IPS-NIHi11 (cell line): Measurements from ENCODE around the gene BMP7.
"Not testable (repeated sequence)": the region's sequence is repeated elsewhere in the genome, so short reads cannot be mapped to it uniquely, and the experiment has no call there.

Experiments used
- DNase-seq: peaks from one replicate; pipeline ENCODE4 v3.0.0; 2012; ENCODE audit warnings: mixed read lengths, low spot score

BMP7 gene

GRCh38 chr20:57167971-57168701 lies 98.3 kb downstream of the BMP7 start:
- peak; percentile 28 for DNase-seq

DNA sequence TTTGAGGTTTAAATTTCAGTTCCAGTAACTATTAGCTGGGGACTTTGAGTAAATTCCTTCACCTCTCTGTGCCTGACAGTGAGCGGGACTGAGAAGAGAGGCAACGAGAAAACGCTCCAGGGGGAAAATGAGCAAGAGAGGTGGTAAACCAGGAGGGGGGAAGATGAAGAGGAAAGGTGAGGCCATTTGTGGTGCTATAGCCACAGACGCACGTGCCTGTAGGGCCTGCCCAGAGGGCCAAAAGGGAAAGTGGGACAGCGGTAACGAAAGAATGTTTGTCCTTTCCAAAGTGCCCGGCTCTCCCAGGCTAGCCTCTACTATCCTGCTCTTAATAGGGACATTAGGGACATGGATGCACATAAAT lies 99.2 kb downstream of the BMP7 start:
- DNase-seq: no peak

DNA sequence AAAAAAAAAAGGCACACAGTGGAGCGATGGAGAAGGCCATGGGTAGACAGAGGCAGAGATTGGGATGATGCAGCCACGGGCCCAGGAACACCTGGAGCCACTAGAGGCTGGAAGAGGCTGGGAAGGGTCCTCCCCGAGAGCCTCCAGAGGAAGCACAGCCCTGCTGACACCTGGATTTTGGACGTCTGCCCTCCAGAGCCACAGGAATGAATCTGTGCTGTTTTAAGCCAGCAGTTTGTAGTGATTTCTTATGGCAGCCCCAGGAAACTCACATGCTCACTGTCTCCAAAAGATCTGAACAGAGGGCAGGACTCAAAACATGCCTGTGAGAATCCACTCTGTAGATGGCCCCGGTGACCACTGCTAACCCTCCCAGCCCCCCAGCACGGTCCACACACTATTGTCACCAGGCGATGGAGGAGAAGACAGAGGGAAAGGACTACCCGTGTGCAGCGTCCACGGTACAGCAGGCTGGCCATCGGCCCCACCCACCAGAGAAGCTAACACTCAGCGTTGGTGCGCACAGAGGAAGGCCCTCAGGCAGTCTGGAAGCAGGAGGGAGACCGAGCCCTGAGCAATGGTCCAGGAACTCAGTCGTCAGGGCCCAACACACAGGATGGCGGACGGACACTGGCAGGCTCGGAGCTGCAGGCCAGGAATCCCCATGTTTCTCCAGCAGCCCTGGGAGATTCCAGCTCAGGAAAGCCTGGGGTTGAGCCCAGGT lies 99.7 kb downstream of the BMP7 start:
- no peak for DNase-seq

DNA sequence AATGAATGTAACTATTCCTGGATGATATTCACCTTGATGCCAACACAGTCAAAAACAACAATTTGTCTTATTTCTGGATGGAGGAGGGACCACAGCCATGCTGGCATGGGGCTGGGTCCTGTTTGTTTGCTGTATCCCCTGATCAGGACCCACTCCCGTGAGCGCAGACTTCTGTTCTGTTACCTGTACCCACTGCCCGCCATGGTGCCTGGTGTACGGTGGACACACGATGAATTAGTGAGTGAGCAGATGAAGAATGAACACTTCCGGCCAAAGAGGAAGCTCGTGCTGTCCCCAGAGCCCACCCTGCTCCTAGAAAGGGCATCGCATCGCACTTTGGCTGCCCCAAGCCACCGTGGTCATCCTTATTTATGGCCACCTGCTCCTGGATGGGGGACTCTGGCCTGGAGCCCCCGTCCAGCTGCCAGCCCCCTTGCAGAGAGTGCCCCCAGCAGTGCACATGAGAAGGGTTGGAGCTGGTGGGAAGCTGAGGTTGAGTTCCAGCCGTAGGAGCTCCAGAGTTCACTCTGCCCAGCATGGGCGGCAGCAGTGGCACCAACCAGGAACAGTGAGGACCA lies 100.9 kb downstream of the BMP7 start:
- no peak for DNase-seq

- DNase-seq: no peak
Observed at GRCh38 chr20:57164872-57165271, 101.6 kb downstream of the BMP7 start.

DNA sequence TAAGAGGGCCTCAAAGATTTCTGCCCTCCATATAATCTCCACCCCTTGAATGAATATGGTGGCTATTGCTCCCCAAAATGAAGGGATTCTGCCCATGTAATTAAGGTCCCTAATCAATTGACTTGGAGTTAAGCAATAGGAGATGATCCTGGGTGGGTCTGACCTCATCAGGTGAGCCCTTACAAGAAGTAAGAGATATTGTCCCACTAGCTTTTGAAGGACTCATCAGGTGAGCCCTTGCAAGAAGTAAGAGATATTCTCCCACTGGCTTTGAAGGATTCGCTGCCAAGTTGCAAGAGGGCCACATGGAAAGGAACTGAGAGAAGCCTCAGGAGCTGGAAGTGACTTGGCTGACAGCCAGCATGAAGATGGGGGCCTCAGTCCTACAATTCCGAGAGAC lies 103.4 kb downstream of the BMP7 start:
- DNase-seq: no peak

DNA sequence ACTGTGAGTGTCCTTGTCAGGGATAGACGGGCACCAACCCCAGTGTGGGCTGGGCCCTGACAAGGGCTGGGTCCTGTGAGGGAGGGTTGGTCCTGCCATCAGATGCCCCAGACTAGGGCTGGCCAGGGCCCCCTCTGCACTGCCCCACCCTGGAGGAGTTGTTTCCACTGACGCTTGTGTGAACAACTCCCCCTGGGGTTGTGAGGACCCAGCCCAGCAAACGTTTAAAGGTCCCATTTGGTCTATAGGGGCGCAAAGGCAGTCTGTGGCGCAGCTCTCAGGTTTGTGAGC lies 104.1 kb downstream of the BMP7 start:
- no peak for DNase-seq

DNA sequence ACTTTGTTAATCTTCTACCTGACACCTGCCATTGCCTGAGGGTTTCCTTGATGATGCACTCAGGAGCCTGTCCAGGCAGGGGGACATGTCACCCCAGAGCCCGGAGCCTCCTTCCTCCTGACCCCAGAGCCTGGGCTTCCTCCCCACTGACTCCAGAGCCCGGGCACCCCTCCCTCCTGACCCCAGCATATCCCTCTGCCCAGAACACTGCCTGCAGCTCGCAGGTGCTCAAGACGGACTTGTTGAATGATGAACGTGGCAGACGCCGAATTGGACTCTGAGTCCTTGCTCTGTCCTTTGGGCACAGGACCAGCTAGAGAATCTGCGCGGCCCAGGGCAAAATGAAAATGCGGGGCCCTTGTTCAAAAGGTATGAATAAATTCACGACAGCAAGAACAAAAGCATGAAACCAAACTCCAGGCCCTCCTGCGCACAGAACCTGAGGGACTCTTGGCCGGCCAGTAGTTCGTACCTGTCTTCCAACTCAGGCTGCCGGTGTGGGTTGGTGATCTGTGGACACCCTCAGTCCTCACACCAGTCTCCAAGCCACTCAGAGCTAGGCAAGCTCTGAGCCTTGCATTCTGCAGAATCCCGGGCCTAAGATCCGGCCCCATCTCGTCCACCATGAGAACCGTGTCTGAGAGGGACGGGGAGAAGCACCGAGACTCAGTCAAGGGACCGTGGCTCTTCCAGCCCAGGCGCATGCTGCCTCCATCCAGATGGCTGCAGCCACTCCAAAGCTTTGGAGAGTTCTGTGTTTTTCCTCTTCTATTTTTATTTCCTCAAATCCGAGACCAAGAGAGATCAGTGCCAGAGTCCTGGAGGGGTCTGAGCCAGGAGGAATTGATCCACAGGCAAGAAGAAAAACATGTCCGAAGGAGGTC lies 104.7 kb downstream of the BMP7 start:
- DNase-seq: no peak

DNA sequence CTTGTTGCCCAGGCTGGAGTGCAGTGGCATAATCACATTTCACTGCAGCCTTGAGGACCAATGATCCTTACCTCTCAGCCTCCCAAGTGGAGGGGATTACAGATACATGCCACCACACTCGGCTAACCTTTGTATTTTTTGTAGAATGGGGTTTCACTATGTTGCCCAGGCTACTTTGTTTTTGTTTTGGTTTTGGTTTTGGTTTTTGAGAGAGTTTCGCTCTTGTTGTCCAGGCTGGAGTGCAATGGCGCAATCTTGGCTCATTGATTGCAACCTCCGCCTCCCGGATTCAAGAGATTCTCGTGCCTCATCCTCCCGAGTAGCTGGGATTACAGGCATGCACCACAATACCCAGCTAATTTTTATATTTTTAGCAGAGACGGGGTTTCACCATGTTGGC lies 105.5 kb downstream of the BMP7 start:
- no peak for DNase-seq

GRCh38 chr20:57159945-57160610 lies 106.4 kb downstream of the BMP7 start:
- no peak for DNase-seq

GRCh38 chr20:57159193-57159851 lies 107.1 kb downstream of the BMP7 start:
- peak; percentile 41 for DNase-seq

DNA sequence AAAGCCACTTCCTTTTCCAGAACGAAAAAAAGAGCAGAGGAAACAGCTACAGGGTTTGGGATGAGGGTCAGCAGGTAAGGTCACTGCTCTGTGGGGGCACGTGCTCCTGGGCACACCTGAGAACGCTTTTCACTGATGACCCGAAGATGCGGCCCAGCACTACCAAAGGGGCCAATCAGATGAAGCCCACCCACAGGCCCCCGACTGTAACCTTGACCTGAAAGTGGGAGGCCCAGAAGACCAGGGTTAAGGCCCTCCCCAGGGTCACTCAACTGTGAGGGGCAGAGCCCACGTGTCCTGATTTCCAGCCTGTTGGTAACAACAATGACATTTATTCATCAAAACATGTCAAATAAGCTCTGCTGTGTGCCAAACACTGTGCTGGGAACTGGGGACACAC lies 108.0 kb downstream of the BMP7 start:
- DNase-seq: no peak

DNA sequence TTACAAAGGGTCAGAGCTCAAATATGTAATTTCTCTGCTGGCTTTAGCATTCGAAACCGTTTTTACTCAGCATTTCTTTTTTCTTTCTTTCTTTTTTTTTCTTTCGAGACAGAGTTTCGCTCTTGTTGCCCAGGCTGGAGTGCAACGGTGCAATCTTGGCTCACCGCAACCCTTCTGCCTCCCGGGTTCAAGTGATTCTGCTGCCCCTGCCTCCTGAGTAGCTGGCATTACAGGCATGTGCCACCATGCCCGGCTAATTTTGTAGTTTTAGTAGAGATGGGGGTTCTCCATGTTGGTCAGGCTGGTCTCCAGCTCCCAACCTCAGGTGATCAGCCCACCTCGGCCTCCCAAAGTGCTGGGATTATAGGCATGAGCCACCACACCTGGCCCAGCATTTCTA lies 108.7 kb downstream of the BMP7 start:
- not testable (repeated sequence) for DNase-seq

GRCh38 chr20:57157106-57157691 lies 109.2 kb downstream of the BMP7 start:
- no peak for DNase-seq

DNA sequence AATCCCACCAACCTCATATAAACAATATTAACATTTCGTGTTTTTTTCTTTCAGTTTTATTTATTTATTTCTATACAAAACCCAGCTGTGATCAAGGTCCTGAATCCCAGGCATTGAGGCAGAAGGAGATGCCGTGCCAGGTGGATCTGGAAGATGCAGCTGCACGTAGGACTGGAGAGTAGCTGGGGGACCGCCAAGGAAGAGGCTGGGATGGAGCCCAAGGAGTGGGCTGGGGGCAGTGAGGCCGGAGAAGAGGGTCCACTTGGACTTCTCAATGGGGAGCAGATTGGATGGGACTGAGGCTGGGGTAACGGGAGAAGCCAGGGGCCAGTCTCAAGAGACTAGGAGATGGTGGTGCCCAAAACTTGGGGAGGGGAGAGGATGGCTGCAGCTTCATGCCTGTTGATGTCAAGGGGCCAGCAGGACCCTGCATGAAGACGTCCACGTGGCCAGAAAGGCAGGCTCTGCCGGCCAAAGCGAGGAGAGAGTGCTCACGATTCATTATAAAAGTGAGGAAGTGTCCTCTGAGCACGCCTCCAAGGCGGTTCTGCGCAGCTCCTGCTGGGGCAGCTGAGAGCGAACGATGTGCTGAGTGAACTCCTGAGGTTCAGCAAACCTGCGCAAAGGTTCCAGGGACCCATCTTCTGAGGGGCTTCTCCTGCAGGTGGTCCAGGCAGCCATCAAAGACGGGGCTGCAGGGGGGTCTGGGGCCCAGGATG lies 110.3 kb downstream of the BMP7 start:
- no peak for DNase-seq

- DNase-seq: no peak
Observed at GRCh38 chr20:57155415-57155814, 111.0 kb downstream of the BMP7 start.

- no peak for DNase-seq
Observed at GRCh38 chr20:57153238-57153905, 113.1 kb downstream of the BMP7 start.

- DNase-seq: no peak
Observed at GRCh38 chr20:57152557-57152956, 113.9 kb downstream of the BMP7 start.

GRCh38 chr20:57150559-57150958 lies 115.9 kb downstream of the BMP7 start:
- DNase-seq: no peak

GRCh38 chr20:57148263-57148662 lies 118.2 kb downstream of the BMP7 start:
- no peak for DNase-seq
